HG03442 (cell line): ENCODE results near the gene VSTM4.

Source experiments
- ATAC-seq: cut with Tn5 transposase; IDR thresholded peaks from one replicate; pipeline ENCODE4 v1.9.1; 2021; ENCODE audit warnings: mild to moderate bottlenecking, moderate library complexity; ENCODE audit not compliant: unreplicated experiment

VSTM4 gene

GRCh38 chr10:48974510-48975156 is 140.7 kb downstream of the VSTM4 start:
- ATAC-seq: no peak

- ATAC-seq: no peak
Measured at GRCh38 chr10:48973065-48973464, 142.3 kb downstream of the VSTM4 start.

GRCh38 chr10:48970654-48971053 is 144.7 kb downstream of the VSTM4 start:
- ATAC-seq: no peak

- no peak for ATAC-seq
Measured at GRCh38 chr10:48970046-48970445, 145.3 kb downstream of the VSTM4 start.

- ATAC-seq: no peak
Measured at GRCh38 chr10:48968036-48968435, 147.3 kb downstream of the VSTM4 start.

GRCh38 chr10:48965460-48965859 is 149.9 kb downstream of the VSTM4 start:
- no peak for ATAC-seq
